Measurements from ENCODE around the gene PKD2L1.
A peak's percentile ranks its signal among the peaks of the same experiment; 100 is the strongest.
"Not testable (repeated sequence)": the region's sequence is repeated elsewhere in the genome, so short reads cannot be mapped to it uniquely, and the experiment has no call there.

PKD2L1 gene

GRCh38 chr10:100286051-100287033 is 43.7 kb downstream of the PKD2L1 start, which contains the start of gene BLOC1S2:
BLOC1S2 (minus strand) TSS chr10:100286680; CDS start chr10:100286659, 21 bp downstream.
- DNase-seq, result peak; percentile 98

- DNase-seq, result not testable (repeated sequence)
Measured at GRCh38 chr10:100285326-100285725, 44.7 kb downstream of the PKD2L1 start.

GRCh38 chr10:100282907-100283306 is 47.1 kb downstream of the PKD2L1 start:
- DNase-seq, result no peak

- DNase-seq, result not testable (repeated sequence)
Measured at GRCh38 chr10:100276971-100277370, 53.1 kb downstream of the PKD2L1 start.

- peak; percentile 86 for DNase-seq
Measured at GRCh38 chr10:100267239-100268104, 62.6 kb downstream of the PKD2L1 start, which contains the start of gene CWF19L1. CWF19L1 (minus strand) TSS chr10:100267638; CDS start chr10:100267593, 45 bp downstream.

GRCh38 chr10:100265821-100266485 is 64.1 kb downstream of the PKD2L1 start:
- DNase-seq, result no peak

GRCh38 chr10:100254191-100254590 is 75.8 kb downstream of the PKD2L1 start:
- no peak for DNase-seq

- no peak for DNase-seq
Measured at GRCh38 chr10:100253041-100253440, 77.0 kb downstream of the PKD2L1 start.

- no peak for DNase-seq
Measured at GRCh38 chr10:100248820-100249219, 81.2 kb downstream of the PKD2L1 start.

GRCh38 chr10:100245484-100246220 is 84.4 kb downstream of the PKD2L1 start:
- no peak for DNase-seq

- no peak for DNase-seq
Measured at GRCh38 chr10:100239851-100240250, 90.2 kb downstream of the PKD2L1 start.

GRCh38 chr10:100238429-100238828 is 91.6 kb downstream of the PKD2L1 start:
- DNase-seq, result no peak

All from activated CD8-positive, alpha-beta memory T cell treated with anti-CD3 and anti-CD28 coated beads for 24 hours (primary cell).